Choroid plexus epithelial cell (primary cell): ENCODE measurements around the gene MMD.

ENCODE experiments used
- DNase-seq: peaks from one replicate; pipeline ENCODE4 v3.0.0-alpha.2; 2010; ENCODE audit warnings: low read depth
- H3K4me3 ChIP-seq: 2 replicates; pipeline ENCODE4 v1.5.1; 2011; ENCODE audit warnings: low read depth, mild to moderate bottlenecking, control low read depth, low read length, moderate library complexity
- TF ChIP-seq, protein P1 (sequence below): conservative IDR thresholded peaks from 2 replicates; pipeline ENCODE4 v1.5.1; 2011; ENCODE audit warnings: low read depth, mild to moderate bottlenecking, control low read depth, inconsistent platforms, low read length, moderate library complexity

MMD gene

GRCh38 chr17:55388842-55389241 lies 32.8 kb downstream of the MMD start:
- no peak overlapping the region for H3K4me3 ChIP-seq
- TF ChIP-seq, protein P1, sequence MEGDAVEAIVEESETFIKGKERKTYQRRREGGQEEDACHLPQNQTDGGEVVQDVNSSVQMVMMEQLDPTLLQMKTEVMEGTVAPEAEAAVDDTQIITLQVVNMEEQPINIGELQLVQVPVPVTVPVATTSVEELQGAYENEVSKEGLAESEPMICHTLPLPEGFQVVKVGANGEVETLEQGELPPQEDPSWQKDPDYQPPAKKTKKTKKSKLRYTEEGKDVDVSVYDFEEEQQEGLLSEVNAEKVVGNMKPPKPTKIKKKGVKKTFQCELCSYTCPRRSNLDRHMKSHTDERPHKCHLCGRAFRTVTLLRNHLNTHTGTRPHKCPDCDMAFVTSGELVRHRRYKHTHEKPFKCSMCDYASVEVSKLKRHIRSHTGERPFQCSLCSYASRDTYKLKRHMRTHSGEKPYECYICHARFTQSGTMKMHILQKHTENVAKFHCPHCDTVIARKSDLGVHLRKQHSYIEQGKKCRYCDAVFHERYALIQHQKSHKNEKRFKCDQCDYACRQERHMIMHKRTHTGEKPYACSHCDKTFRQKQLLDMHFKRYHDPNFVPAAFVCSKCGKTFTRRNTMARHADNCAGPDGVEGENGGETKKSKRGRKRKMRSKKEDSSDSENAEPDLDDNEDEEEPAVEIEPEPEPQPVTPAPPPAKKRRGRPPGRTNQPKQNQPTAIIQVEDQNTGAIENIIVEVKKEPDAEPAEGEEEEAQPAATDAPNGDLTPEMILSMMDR = no peak
- no peak for DNase-seq

DNA sequence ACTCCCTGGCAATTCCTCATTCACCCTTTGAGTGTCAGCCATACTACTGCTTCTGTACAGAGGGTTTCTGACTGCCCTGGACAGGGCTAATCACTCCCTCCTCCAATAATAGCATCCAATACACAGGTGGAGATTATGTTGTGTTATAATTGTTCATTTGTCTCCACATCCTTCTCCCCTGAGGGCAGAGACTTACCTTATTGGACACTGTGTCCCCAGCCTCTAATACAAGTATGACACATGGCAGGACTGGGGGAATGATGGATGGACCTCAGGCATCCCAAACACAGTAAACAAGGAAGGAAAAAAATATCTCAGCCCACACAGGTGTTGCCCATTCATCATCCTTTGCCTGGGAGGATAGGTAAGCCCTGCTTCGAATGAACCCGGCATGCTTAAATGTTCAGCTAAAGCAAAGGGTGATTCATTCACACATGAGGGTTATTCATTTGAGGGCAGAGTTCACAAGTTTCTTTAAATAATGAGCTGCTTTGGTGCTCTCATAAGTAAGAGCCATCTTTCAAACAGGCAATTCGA lies 34.8 kb downstream of the MMD start:
- TF ChIP-seq, protein P1 = no peak
- no peak for DNase-seq
- no peak overlapping the region for H3K4me3 ChIP-seq

- TF ChIP-seq, protein P1 = no peak
- no peak overlapping the region for H3K4me3 ChIP-seq
- DNase-seq = no peak
These were observed 36.9 kb downstream of the MMD start for GRCh38 chr17:55384643-55385232.

- TF ChIP-seq, protein P1 = no peak
- no peak for DNase-seq
- no peak overlapping the region for H3K4me3 ChIP-seq
These were observed 37.6 kb downstream of the MMD start for GRCh38 chr17:55383771-55384642.

DNA sequence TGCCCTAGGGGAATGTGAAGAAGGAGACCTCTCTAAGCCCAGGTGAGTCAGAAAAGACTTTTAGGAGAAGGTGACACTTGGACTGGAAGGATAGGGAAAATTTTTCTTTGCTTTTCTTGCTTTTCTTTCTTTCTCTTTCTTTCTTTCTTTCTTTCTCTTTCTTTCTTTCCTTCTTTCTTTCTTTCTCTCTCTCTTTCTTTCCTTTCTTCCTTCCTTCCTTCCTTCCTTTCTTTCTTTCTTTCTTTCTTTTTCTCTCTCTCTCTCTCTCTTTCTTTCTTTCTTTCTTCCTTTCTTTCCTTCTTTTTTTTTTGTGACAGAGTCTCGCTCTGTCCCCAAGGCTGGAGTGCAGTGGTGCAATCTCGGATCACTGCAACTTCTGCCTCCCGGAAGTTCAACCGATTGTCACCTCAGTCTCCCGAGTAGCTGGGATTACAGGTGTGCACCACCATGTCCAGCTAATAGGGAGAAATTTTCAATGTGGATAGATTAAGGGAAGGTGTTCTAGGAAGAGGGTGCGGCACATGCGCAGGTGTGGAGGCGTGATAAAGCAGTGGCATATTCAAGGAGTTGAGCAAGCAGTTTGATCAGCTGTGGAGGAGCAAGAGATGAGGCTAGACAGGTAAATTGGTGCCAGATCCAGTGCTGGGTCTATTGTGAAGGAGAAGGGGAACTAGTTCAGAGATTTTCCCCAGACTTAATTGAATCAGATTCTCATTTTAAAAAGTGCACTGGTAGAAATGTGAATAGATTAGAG lies 40.4 kb downstream of the MMD start:
- TF ChIP-seq, protein P1 = no peak
- H3K4me3 ChIP-seq = no peak overlapping the region
- no peak for DNase-seq

GRCh38 chr17:55377671-55378275 lies 43.9 kb downstream of the MMD start:
- no peak overlapping the region for H3K4me3 ChIP-seq
- TF ChIP-seq, protein P1 = no peak
- DNase-seq = no peak
